Hepatic stellate cell (primary cell): ENCODE measurements around the gene RSPH6A.
"Not testable (repeated sequence)": the region's sequence is repeated elsewhere in the genome, so short reads cannot be mapped to it uniquely, and the experiment has no call there.

Source experiments
- DNase-seq: peaks from one replicate; pipeline ENCODE4 v3.0.0; 2011; ENCODE audit warnings: low spot score

Gene RSPH6A

DNA sequence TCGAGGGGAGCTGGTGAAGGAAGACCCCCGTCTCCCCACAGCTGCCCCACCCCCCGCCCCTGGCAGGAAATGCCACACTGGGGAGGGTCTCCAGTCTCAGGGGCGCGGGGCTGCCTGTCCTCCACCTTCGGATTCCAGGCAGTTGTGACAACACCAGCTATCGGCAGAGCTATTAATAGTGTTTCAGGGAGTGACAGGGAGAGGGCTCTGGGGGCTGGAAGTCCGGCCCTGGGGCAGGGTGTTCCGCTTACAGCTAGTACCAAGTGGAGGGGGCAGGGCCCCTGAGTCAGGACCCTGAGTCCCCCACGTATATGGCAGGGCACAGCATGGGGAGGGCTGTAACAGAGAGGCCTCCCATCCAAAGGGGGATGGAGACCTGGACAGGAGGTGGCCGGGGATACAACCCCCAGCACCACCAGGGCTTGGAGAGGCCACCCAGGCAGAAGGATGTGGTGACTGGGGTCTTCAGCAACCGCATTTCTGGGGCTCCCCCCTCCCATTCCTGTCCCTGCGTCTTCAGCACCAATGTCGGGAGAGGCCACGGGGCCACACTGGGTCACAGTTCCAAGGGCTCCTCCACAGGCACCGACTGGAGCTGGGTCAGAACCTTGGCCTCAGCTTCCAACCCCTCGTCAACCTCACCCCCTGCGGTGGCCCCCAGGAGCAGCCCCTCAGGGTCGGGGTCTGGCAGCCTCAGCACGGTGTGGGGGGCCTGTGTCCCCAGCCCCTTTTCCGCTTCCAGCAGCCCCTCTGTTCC, 50.0 kb downstream of the RSPH6A start:
- no peak for DNase-seq

DNA sequence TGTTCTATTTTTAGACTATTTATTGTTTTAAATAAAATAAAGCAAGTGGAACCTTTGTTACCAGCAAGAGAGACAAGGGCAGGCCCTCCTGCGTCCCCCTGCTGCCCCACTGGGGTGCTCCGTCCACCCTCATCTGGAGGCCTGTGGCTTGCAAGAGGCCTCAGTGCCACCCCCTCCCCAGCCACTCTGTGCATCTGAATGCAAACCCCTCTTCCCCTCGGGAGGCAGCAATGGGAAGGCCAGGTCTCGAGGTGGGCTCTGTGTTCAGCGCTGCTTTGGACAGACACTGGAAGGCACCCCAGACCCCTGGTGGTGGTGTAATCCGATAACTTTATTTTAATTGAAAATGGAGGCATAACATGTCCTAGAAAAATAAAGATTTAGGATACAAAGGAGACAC, 50.6 kb downstream of the RSPH6A start:
- DNase-seq: no peak

DNA sequence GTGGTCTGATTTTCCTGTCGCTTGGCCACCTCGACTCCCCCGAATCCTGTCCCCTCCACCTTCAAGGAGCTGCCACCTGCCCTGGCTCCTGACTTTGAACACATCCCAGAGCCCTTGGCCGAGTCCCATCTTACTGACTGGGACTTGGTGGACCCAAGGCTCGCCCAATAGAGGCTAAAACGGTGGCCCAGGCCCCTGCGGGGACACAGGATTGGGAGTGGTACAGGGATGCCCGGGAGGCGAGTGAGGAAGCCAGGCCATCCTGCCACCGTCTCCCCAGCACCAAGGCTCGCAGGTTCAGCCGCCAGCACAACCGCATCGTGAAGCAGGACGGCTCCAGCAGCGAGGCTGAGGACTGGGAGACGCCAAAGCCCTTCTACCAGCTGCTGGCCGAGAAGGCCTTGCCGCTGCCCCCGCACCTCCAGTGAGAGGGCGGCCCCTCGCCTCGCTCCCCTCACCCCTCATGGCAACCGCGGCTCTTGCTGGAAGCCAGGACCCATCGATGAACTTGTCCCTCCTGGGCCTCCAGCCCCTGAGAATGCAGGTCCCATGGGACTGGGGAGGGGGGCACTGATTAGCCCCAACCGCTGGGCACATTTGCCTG, 51.3 kb downstream of the RSPH6A start:
- no peak for DNase-seq

DNA sequence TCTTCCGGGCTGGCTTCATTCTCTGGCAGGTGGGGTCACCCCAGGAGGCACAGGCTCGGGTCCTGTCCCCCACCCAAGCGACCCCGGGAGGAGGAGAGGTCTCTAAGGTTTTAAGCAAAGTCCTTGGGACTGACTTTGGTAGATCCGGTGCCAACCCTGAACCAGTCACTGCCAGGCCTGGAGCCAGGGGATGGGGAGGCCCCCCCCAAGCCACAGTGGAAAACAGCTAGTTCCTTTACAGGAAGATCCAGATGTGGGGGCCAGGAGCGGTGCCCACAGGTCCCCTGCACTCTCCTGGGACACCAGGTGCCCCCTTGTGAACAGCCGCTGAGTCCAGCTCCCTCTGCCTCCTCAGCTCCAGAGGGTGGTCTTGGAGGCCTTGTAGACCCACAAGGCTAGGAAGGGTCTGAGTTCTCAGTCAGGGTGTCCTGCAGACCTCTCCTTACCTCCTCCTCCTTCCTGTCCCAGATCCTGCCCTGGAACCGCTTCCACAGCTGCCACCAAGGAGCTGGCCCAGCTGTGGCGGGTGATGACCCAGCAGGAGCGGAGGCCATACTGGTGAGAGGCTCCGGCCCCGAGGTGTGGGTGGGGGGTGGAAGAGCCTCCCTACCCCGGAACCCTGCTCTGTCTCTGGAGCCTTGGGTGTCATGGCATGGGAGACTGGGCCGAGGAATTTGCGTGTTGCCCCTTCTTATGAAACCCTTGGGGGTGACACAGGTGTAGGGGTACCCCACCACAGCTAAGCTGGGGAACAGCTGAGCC, 52.1 kb downstream of the RSPH6A start:
- no peak for DNase-seq

DNA sequence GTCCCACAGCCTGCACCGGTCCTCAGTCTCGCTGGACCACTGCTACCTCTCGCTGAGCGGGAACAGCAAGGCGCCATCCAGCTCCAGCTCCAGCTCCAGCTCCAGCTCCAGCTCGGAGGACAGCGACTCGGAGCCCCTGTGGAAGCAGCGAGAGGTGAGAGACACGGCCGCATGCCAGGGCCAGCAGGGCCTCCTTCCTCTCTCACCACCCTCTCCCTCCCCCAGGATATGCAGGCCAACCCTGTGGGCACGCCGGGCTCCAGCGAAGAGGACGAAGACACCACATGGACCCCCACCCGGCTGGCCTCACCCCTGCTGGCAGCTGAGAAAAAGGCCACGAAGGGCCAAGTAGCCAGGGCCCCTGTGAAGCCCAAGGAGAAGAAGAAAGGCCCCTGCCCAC, 53.4 kb downstream of the RSPH6A start:
- DNase-seq: no peak

DNA sequence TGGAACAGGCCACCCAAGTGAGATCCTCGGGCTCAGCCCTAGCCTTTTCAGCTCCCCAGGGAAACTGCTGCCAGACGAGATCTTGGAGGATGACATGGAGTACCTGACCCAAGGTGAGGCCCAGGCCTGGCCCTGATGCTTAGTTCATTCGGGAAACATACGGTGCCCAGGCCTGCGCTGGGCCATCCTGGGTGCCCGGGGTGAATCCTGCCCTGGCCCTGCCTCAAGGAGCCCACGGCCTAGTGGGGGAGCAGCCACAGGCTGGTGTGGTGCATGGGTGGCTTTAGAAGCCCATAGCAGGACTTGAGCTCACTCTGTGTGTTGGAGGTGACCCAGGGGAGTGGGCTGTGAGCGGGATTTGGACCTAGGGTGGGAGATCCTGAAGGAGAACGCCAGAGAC, 56.2 kb downstream of the RSPH6A start:
- DNase-seq: no peak

DNA sequence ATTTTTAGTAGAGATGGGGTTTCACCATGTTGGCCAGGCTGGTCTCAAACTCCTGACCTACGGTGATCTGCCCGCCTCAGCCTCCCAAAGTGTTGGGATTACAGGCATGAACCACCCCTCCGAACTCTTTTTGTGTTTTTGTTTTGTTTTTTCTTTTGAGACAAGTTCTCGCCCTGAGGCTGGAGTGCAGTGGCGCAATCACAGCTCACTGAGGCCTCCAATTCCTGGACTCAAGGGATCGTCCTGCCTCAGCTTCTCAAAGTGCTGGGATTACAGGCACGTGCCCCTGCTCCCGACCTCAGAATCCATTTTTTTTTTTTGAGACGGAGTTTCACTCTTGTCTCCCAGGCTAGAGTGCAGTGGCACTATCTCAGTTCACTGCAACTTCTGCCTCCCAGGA, 57.4 kb downstream of the RSPH6A start:
- DNase-seq: no peak

DNA sequence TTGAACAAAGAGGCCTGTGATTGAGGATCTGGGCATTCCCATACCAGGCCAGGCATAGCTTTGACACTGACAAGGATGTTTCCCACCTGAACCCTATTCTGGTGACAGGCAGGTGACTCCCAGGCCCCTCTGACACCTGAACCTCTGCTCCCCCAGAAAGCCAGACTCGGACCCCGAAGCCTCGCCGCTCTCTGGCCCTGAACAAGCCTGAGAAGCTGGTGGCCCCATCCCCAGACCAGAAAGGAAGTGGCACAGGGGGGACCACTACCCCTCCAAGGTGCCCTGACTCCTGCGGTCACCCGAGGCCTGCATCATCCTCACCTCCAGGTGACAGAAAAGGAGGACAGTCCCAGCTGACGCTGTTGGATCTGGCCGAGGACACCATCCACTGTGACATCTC, 60.8 kb downstream of the RSPH6A start:
- DNase-seq: no peak

DNA sequence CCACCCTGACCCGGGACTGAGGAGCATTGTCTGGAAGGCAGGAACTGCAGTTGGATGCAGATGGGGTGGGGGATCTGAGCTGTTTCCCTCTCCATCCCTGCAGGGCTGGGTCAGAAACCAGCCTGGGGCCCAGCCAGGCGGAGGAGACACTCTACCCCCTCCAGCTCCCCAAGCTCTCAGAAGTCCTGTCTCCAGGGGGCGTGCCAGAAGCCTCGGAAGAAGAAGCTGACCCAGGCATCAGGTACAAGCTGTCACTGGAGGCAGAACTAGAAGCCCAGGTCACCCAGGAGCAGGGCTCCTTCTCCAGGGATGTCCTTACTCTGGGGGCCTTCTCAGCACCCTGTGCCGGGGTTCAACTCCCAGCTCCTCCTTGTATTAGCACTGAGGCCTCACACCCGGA, 61.6 kb downstream of the RSPH6A start:
- DNase-seq: no peak

DNA sequence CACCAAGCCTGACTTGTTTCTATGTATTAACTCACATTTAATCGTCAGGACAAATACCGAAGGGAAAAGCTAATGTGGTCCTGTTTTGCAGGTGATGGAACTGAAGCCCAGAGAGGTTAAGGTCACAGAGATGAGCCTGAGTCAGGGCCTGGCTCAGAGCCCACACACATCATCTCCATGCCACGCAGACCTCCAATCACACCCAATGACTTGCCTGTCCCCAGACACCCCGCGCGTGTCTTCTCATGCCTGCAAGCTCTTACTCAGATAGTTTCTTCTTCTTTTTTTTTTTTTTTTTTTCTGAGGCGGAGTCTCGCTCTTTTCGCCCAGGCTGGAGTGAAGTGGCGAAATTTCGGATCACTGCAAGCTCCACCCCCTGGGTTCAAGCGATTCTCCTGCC, 62.5 kb downstream of the RSPH6A start:
- DNase-seq: no peak

DNA sequence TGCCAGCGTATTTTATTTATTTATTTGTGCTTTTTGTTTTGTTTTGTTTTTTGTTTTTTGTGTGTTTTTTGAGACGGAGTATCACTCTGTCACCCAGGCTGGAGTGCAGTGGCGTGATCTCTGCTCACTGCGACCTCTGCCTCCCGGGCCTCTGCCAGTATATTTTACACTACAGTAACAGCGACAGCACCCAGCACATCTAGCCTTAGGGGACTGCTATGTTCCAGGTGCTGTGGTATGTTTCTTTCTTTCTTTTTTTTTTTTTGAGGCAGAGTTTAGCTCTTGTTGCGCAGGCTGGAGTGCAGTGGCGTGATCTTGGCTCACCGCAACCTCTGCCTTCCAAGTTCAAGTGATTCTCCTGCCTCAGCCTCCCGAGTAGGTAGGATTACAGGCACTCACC, 63.6 kb downstream of the RSPH6A start:
- DNase-seq: not testable (repeated sequence)

DNA sequence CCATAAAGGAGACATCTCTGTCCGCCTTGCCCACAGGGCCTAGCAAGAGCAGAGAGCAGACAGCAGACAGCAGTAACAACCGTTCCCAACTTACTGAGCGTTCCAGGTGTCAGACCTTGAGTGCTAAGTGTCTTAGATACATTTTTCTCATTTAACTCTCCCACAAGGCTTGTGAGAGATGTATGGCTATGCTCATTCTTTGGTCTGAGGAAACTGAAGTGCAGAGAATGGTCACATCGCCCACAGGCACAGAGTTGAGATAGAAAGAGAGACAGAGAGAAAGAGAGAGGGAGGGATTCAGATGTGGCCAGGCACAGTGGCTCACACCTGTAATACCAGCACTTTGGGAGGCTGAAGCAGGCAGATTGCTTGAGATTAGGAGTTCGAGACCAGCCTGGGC, 67.6 kb downstream of the RSPH6A start:
- DNase-seq: no peak

DNA sequence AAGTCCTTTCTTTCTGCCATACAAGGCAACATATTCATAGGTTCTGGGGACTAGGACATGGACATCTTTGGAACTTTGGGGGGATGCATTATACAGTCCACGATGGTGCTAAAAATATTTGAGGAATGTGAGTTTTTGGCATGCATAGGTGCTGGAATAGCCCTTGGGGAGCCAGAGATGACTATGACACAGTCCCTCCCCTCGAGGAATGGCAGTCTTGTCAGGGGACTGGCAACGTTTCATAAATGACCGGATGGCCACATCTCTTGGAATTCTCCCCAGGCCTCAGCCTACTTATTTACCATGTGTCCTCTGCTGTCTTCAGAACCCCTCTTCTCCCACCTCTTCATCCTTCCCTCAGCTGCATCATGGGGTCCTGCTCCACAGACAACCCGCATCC, 68.2 kb downstream of the RSPH6A start:
- no peak for DNase-seq
